Skin epidermis (tissue), 12 donors: ENCODE data around the gene FAM3C.

Source experiments
- H3K27ac ChIP-seq, 21 experiments: fragments of 200-600 bp; sonication (generic) in 11 of 21; one replicate each; pipeline ENCODE4 v1.5.0; 2020; ENCODE audit warnings: mild to moderate bottlenecking in 3 of 21, inconsistent platforms in 2 of 21, moderate library complexity in 2 of 21
- H3K4me3 ChIP-seq, 7 experiments: fragments of 200-600 bp; sonication (generic) in 2 of 7; one replicate each; pipeline ENCODE4 v1.5.0; 2020; ENCODE audit warnings: inconsistent platforms in 2 of 7, mild to moderate bottlenecking in 2 of 7, moderate library complexity in 1 of 7

The FAM3C gene

DNA sequence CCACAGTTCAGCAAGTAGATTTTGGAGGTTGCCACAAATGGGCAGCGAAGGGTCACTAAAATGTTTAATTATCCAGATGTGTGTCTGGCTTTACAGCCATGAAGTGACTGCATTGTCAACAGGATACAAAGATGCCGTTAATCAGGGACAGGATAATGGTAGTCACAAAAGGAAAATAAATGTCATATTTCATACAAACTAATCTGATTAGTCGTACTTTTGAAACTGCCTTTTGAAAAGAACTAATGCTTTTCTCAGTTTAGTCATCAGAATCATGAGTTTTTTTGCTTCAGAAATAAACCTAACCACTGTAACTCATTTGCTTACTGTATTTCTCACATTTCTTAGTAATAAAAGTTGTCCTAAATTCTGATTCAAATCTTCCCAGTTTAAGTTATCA lies 89.5 kb downstream of the FAM3C start:
- Histone ChIP-seq H3K4me3 (no peak overlapping the region), H3K27ac (peak overlapping the region in 9 of 21 experiments; percentile 1 to 66 (median 23))

DNA sequence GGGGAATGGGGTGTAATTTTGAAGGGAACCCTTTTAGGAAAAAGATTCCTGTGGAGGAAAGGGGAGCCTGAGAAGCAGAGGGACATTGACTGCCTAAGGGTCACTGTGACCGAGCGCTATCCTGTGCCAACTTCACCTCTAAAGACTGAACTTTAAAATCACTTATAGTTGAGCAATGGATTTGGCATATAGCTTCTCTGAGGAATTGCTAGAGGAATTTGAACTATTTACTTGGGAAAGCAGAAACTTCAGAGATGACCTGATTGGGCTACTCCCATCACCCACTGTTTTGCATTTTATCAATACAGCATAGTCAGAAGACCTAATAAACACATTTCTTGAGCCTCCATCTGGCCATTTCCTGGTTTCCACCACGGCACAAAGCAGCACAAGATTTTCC lies 91.0 kb downstream of the FAM3C start:
- Histone ChIP-seq H3K27ac (peak overlapping the region in 4 of 21 experiments; percentile 6 to 55 (median 23)), H3K4me3 (no peak overlapping the region)

- H3K27ac ChIP-seq, result peak overlapping the region in 1 of 21 experiments; percentile 26
- H3K4me3 ChIP-seq, result no peak overlapping the region
Measured at GRCh38 chr7:121304102-121304658, 91.9 kb downstream of the FAM3C start.

DNA sequence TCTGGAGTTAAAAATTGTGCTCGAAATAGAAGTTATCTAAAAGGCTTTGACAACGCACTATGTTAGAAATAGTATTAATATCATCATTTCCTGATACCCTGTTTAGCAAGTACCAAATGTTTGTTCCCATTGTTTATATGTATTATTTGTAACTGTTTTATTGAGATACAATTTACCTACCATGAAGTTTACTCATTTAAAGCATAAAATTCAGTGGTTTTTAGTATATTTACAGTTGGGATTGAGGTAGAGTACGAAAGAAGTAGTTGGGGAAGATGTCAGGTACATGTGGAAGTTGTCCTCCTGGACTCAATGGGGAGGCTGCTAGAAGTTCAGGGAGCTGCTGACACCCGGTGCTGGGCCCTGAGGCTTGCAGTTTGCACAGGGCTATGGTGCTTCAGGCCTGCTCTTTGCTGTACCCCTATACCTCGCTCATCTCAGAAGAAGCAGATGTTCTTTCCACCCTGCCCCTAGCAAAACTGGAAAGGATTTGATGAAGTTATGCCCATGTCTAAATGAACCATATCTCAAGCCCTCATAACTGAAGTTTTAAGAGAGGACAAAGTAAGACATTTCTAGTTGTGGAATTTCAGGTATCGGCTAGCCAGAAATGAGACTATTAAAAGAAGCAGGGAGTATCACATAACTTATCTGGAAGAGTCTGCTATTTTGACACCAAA lies 92.5 kb downstream of the FAM3C start:
- Histone ChIP-seq H3K27ac (no peak overlapping the region), H3K4me3 (no peak overlapping the region)

GRCh38 chr7:121302214-121302745 lies 93.8 kb downstream of the FAM3C start:
- Histone ChIP-seq H3K27ac (peak overlapping the region in 13 of 21 experiments; percentile 4 to 77 (median 45)), H3K4me3 (no peak overlapping the region)

DNA sequence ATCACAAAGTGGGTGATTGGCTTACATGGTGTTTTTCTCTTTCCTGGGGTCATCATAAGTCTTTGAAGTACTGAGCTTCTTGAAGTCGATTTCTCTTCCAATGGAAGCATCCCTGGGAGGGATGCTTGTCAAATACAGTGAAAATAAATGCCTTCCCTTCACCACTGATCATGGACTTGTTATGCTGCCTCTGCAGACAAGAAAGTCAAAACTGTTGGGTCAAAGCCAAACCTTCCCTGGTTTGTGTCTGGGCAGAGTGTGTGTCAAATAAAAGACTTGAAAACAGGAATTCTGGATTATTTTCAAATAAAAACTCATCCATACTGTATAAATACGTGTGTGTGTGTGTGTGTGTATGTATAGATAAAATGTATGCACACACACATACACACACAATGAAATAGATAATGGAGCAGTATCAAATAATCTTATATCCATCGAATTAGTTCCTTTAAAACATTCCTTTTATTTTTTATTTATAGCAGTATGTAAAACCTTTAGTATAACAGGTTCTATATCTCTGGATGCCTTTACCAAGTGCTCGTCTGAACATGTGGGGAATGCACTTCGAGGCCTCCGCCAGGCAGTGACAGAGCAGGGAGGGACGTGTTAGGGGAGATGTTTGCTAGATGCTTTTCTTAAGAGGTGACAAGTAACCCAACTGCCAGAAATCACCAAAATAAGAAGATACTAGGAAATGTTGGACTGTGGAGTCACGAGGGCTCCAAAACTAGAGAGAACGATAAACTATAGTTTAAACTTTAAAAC lies 94.5 kb downstream of the FAM3C start:
- H3K4me3 ChIP-seq, result no peak overlapping the region
- H3K27ac ChIP-seq, result peak overlapping the region in 12 of 21 experiments; percentile 4 to 77 (median 44)

- H3K27ac ChIP-seq, result peak overlapping the region in 5 of 21 experiments; percentile 4 to 69 (median 36)
- no peak overlapping the region for H3K4me3 ChIP-seq
Measured at GRCh38 chr7:121300685-121301420, 95.3 kb downstream of the FAM3C start.
